Body of pancreas (tissue), 4 donors: Measurements from ENCODE around the gene TCN2.
"Not testable (repeated sequence)": the region's sequence is repeated elsewhere in the genome, so short reads cannot be mapped to it uniquely, and the experiment has no call there.

ENCODE experiments used
- CTCF ChIP-seq, 7 experiments: fragments of 450-650 bp in 4 of 7; fragments of 200-600 bp in 3 of 7; sonication (generic) in 3 of 7; IDR thresholded peaks; one replicate each; pipeline ENCODE4 v1.5.1; 2016 to 2019; ENCODE audit warnings: antibody characterized with exemption in 7 of 7
- POLR2A ChIP-seq, 3 donors: fragments of 450-650 bp; IDR thresholded peaks; one replicate each; pipeline ENCODE4 v1.6.1; 2016; ENCODE audit warnings: antibody characterized with exemption in 3 of 3, mild to moderate bottlenecking in 2 of 3

DNA sequence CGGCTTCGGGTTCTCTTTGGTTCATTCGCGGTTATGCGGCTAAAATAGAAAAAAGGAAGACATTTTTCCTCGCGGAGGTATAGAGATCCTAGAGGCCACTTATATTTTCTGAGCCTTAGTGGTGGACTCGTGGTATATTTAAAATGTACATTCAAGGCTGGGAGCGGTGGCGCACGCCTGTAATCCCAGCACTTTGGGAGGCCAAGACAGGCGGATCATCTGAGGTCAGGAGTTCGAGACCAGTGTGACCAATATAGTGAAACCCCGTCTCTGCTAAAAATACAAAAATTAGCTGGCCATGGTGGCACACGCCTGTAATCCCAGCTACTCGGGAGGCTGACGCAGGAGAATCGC, 14.6 kb upstream of the TCN2 start:
- TF ChIP-seq CTCF (IDR thresholded peaks at IDR 0.05): peak in 1 of 7 experiments; percentile 8
- TF ChIP-seq POLR2A (IDR thresholded peaks at IDR 0.05): not testable (repeated sequence)
